GM18909 (cell line): ENCODE data around the gene IDI1.

Experiments used
- ATAC-seq: cut with Tn5 transposase; IDR thresholded peaks from one replicate; pipeline ENCODE4 v1.9.1; 2021; ENCODE audit warnings: mild to moderate bottlenecking; ENCODE audit not compliant: unreplicated experiment, poor library complexity

IDI1 gene

DNA sequence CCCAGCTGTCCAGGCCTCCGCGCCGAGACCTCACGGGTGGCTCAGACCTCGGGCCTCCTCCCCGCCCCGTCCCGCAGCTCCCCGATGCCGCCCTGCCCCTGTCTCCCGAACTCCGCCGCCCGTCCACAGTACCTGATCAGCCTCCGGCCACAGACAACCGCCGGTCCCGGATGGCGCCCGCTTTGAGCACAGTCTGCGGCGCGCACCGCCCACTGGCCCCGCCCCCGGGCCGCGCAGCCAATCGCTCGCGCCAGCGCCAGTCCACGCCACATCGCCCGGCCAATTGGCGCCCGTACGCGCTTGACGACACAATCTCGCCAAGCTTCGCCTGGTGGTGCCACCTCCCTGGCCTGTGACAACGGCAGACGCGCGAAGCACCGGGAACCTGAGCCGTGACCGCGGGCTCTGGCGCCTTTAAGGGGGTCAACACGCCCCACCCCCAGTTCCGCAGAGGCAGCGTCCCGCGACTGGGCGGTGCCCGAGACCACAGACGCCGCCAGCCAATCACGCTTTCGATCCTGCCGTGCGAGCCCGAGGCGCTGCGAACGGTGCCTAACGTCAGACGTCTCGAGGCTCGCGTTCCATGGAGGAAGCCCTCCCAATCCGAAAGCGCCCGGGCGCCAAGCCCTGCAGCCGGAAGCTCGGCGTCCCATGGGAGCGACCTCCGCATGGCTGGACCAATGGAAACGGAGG is at the start of gene IDI1:
Gene IDI1, minus strand, starts transcription at position 388 of the 693 bp plus-strand sequence. Its CDS starts 116 bp downstream, at position 272.
- ATAC-seq, result peak; percentile 84

DNA sequence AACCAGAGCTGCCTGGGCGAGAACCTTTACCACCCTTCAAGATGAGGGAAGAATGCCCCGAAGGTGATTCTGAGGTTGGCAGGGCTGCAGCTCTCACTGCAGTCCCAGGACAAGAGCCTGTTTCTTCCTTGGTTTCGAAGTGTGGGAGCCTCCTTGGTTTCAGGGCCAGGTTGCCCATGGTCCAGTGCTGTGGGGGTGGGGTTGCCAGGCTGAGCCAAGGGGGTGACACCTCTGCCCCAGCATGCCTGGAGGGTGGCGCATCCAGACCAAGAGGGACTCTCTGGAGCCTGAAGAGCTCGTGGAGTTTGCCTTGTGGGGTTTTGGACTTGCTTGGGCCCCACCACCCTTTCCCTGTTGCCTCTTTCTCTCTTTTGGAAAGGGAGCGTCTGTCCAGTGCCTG is 48.5 kb upstream of the IDI1 start:
- ATAC-seq, result no peak

DNA sequence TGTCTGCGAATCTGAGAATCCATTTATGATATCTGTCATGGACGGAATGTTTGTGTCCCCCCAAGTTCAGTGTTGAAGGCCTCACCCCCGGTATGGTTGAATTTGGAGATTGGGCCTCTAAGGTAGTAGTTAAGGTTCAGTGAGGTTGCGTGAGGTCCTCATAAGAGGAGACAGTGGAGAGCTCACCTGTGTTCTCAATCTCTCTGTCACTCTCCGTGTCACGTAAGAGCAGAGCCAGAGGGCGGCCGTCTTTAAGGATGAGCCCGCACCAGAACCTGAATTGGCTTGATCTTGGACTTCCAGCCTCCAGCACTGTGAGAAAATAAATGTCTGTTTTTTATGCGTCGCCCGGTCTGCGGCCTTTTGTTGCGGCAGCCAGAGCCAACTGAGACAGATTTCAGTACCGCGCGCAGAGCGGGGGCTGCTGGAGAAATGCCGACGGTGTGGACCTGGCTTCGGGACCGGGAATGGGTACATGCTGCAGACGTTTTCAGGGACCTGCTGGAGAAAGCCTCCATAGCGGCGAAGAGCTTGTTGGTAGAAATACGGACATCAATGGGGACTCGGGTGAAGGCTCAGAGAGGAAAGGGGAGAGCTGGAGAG is 47.5 kb upstream of the IDI1 start:
- no peak for ATAC-seq

DNA sequence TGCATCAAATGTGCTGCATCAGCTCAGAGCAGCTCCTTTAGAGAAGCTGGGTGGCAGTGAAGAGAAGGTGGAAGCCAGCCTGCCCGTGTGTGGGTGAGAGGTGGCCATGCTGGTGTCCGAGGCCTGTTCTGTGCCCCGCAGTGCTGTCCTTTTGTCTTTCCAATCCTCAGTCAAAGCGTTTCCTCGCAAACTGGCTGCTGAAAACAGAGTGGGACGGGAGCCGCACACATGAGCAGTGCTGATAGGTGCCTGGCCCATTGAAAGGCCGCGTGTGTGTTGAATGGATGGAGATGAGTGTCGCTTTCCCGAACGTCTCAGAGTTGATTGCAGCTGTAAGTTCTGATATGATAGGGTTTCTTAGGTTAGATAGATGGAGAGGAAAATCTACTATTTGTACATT is 46.6 kb upstream of the IDI1 start:
- ATAC-seq, result no peak

DNA sequence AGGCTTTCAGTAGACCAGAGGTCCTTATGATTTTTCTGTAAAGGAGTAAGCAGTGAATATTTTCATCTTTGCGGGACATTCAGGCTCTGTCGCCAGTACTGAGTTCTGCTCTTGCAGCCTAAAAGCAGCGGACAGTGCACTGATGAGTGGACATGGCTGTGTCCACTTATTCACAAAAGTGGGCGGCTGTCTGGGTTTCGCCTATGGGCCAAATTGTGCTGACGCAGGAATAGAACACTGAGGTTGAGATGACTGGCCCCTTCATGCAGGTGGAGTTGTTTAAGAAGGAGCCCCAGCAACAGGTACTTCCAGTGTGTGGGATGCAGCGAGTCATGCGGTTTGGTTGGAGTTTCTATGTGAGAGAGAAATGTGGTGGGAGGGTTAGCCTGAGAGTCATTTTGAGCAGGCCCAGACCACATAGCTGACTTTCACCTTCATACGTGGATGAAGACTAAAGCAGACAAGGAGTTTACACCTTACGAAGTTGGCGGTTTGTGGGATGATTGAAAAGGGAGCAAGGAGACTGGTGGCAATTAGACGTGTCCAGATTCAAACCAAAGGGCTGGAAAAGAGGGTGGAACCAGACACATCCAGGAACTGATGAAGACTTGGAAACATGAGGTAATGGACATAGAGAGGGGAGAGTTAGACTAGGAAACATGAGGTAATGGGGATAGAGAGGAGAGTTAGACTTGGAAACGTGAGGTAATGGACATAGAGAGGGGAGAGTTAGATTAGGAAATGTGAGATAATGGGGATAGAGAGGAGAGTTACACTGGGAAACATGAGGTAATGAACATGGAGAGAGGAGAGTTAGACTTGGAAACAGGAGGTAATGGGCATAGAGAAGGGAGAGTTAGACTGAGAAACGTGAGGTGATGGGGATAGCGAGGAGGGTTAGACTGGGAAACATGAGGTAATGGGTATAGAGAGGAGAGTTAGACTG is 45.5 kb upstream of the IDI1 start:
- peak; percentile 40 for ATAC-seq

- ATAC-seq, result no peak
Measured at GRCh38 chr10:1093696-1094095, 44.8 kb upstream of the IDI1 start.

GRCh38 chr10:1090696-1091095 is 41.8 kb upstream of the IDI1 start:
- ATAC-seq, result no peak

DNA sequence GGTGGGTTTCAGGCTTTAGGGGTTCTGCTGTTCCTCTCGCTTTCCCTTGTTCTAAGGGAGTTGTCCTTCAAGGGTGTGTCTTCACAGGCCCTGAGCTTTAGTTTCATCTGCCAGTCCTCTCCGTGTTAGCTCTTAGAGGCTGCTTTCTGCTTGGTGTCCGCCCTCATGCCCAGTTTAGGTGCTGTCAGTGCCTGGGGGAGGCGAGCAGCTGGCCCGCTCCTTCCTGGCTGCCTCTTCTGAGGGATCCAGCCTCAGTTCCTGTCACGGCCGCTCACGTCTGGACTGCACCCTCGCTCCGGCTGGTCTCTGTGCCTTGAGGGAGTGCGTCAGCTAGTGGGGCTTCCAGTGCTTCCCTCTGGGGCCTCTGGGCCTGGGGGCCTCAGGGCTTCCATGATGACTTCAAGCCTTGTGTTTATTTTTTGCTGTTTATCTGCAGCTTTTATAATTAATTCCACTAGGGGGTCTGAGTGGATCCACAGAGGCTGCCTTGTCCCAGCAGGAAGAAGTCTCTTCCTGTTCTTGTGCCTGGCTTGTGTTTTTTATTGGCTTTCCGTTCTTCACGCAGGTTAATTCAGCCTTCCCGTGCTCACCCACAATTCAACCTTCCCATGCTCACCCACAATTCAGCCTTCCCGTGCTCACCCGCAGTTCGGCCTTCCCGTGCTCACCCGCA is 40.2 kb upstream of the IDI1 start:
- no peak for ATAC-seq

DNA sequence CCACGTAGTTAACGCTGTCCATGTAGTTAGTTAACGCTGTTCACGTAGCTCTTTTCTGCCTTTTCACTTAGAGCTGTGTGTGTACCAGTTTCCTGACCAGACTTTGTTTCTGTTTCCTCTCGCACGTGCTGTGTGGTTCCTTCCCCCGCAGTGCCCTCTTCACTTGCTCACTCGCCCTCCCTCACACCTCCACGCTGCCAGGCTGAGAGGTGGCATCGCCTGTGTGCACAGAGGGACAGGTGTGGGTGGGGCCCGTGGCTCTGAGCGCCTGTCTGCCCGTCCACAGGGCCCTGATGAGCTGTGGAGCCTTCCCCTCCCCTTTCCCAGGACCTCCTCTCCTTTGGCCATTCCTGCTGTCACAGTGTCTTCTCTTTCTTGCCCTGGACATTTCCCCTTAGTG is 37.9 kb upstream of the IDI1 start:
- no peak for ATAC-seq

DNA sequence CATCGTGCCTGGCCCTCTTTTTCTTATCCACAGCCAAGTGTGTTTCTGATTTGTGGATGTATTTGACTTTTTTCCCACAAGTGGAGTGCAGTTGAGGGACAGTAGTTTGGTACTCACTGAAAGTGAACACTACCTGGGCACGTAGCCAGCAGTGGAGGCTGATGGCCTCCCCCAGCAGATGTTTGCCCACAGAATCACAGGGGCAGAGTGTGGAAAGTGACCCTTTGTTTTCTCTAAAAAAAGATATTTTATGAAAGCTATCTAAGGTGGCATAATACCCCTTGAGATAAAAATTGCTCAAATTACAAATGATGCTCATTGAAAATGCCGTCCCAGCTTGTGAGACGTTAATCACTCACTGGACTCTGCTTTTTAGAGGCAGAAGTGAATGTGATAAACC is 36.3 kb upstream of the IDI1 start:
- ATAC-seq, result no peak

- ATAC-seq, result no peak
Measured at GRCh38 chr10:1084011-1084950, 35.4 kb upstream of the IDI1 start.

DNA sequence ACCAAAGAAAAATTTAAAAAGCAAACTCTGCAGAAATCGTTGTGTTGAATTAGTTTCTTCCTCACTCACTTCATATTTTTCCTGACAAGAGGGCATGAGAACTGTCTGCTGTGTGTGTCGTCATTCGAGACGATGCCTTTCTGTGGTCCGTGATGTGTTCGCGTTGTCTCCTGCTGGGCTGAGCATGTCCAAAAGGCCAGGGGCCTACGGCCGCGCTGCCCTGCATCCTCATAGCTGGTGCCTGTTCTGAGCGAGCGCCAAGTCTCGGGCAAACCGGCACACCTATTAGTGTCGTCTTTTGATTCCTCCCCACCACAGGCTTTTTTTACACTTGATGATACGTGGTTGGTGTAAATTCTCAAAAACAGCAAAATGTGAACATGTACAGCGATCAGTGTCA is 34.7 kb upstream of the IDI1 start:
- ATAC-seq, result no peak

GRCh38 chr10:1078668-1079067 is 29.7 kb upstream of the IDI1 start:
- no peak for ATAC-seq

DNA sequence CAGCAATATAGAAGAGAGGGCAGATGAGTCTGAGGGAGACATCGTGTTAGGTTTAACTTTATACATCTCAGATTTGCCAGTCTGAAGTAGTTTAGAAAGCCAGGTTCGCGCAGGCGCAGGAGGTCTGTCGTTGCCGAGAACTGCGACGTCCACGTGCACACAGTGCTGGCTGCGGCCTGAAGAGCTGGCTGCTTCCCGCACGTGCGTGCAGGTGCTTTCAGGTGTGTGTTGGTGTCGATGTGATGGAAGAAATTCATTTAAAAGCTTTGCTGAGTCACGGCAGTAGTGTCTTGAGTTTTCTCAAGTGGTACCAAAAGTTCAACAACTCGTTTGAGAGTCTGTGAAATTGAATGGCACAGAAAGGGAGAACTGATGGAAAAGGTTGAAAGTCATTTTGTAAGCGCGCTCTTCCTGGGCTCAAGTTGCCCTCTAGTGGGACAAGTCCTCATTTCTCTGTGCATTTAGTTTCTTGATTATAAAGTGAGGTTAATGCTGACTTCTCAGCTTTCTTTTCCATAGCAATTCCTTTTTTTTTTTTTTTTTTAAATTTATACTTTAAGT is 25.9 kb upstream of the IDI1 start:
- ATAC-seq, result no peak

- no peak for ATAC-seq
Measured at GRCh38 chr10:1074052-1074747, 25.3 kb upstream of the IDI1 start.

DNA sequence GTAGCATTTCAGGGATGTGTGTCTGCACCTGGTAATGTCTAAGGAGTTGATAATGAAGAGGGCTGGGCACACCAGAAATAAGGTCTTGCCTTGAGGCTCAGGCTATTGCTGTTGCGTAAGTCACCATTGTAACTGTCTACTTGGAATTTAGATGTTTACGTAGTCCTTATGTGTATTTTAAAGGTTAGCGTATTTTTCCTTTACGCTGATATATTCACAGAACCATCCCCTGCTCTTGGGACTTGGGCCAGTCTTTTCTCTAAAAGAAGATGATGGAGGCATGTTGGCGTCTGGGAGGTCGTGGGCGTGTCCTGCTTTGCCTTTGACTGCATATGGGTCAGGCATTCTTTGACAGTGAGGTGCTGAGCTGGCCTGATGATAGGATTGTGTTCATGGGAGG is 22.0 kb upstream of the IDI1 start:
- no peak for ATAC-seq

GRCh38 chr10:1068380-1069361 is 19.8 kb upstream of the IDI1 start:
- no peak for ATAC-seq
